GM23338 (cell line): Measurements from ENCODE around the gene NUDT2. TPM values are rescaled to one million over a fixed set of nuclear protein-coding genes. Genes with fewer than 3 reads are reported as not detected.

Source experiments
- ATAC-seq: fragments of 200-7000 bp; cut with Tn5 transposase; 3 replicates; pipeline ENCODE4 v1.9.1; 2020
- DNase-seq: peaks from one replicate; pipeline ENCODE4 v3.0.0-alpha.2; 2015; ENCODE audit warnings: low spot score
- H2AFZ ChIP-seq: fragments of 200-600 bp; sonication (generic); 2 replicates; pipeline ENCODE4 v1.8.0; 2016; ENCODE audit warnings: antibody characterized with exemption, mild to moderate bottlenecking, moderate library complexity
- H3F3A ChIP-seq: fragments of 200-600 bp; sonication (generic); replicated peaks from 2 replicates; pipeline ENCODE4 v1.8.0; 2017; ENCODE audit warnings: antibody characterized with exemption, mixed run types, low read depth
- H3K27ac ChIP-seq: fragments of 200-600 bp; sonication (generic); 2 replicates; pipeline ENCODE4 v1.6.1; 2016; ENCODE audit warnings: low read depth
- H3K27me3 ChIP-seq: fragments of 200-600 bp; sonication (generic); 2 replicates; pipeline ENCODE4 v1.8.0; 2016; ENCODE audit warnings: mild to moderate bottlenecking, mixed run types, moderate library complexity; ENCODE audit not compliant: insufficient read depth
- H3K36me3 ChIP-seq: fragments of 200-600 bp; sonication (generic); 2 replicates; pipeline ENCODE4 v1.8.0; 2016; ENCODE audit warnings: mild to moderate bottlenecking; ENCODE audit not compliant: insufficient read depth
- H3K4me1 ChIP-seq: fragments of 200-600 bp; sonication (generic); 2 replicates; pipeline ENCODE4 v1.8.0; 2016; ENCODE audit warnings: mild to moderate bottlenecking, moderate library complexity; ENCODE audit not compliant: insufficient read depth
- H3K4me2 ChIP-seq: fragments of 200-600 bp; sonication (generic); 2 replicates; pipeline ENCODE4 v1.7.1; 2017; ENCODE audit warnings: mixed run types
- H3K4me3 ChIP-seq: fragments of 200-600 bp; sonication (generic); 2 replicates; pipeline ENCODE4 v1.6.1; 2016; ENCODE audit warnings: mixed run types
- H3K79me2 ChIP-seq: fragments of 200-600 bp; sonication (generic); replicated peaks from 2 replicates; pipeline ENCODE4 v1.8.0; 2017; ENCODE audit warnings: mild to moderate bottlenecking; ENCODE audit not compliant: insufficient read depth
- H3K9me2 ChIP-seq: fragments of 200-600 bp; sonication (generic); 2 replicates; pipeline ENCODE4 v1.8.0; 2017; ENCODE audit not compliant: insufficient read depth
- H4K20me1 ChIP-seq: fragments of 200-600 bp; sonication (generic); replicated peaks from 2 replicates; pipeline ENCODE4 v1.8.0; 2017; ENCODE audit warnings: mild to moderate bottlenecking; ENCODE audit not compliant: insufficient read depth
- H3K27ac Mint-ChIP-seq: 2 replicates; pipeline ENCODE4 v1.8.0; 2020; ENCODE audit warnings: inconsistent platforms, mild to moderate bottlenecking, moderate library complexity, mixed read lengths
- H3K27me3 Mint-ChIP-seq: 3 replicates; pipeline ENCODE4 v1.8.0; 2022; ENCODE audit warnings: low read depth, mild to moderate bottlenecking, moderate library complexity, mixed read lengths, inconsistent platforms; ENCODE audit not compliant: insufficient read depth, poor library complexity
- H3K36me3 Mint-ChIP-seq: 3 replicates; pipeline ENCODE4 v1.8.0; 2021; ENCODE audit warnings: low read depth, mild to moderate bottlenecking, inconsistent platforms, moderate library complexity, mixed read lengths
- H3K4me1 Mint-ChIP-seq: 3 replicates; pipeline ENCODE4 v1.8.0; 2020; ENCODE audit warnings: mild to moderate bottlenecking, inconsistent platforms, mixed read lengths
- H3K4me3 Mint-ChIP-seq: 3 replicates; pipeline ENCODE4 v1.8.0; 2021; ENCODE audit warnings: moderate library complexity, mild to moderate bottlenecking, inconsistent platforms, mixed read lengths
- H3K9me3 Mint-ChIP-seq: 3 replicates; pipeline ENCODE4 v1.8.0; 2020; ENCODE audit warnings: moderate library complexity, mild to moderate bottlenecking, inconsistent platforms, mixed read lengths
- ETS1 ChIP-seq: IDR thresholded peaks from 2 replicates; pipeline ENCODE4 v1.6.1; 2016; ENCODE audit warnings: antibody characterized with exemption
- EZH2 ChIP-seq: fragments of 200-600 bp; sonication (generic); IDR thresholded peaks from one replicate; pipeline ENCODE4 v1.8.0; 2017; ENCODE audit warnings: antibody characterized with exemption, mild to moderate bottlenecking, low read depth; ENCODE audit not compliant: unreplicated experiment
- JUNB ChIP-seq: IDR thresholded peaks from one replicate; pipeline ENCODE4 v1.6.1; 2016; ENCODE audit warnings: antibody characterized with exemption; ENCODE audit not compliant: unreplicated experiment
- POLR2AphosphoS5 ChIP-seq: IDR thresholded peaks from 2 replicates; pipeline ENCODE4 v1.6.1; 2016; ENCODE audit warnings: antibody characterized with exemption, low read depth
- STAT1 ChIP-seq: IDR thresholded peaks from one replicate; pipeline ENCODE4 v1.6.1; 2016; ENCODE audit warnings: antibody characterized with exemption; ENCODE audit not compliant: unreplicated experiment
- ZNF114 ChIP-seq: fragments of 250-450 bp; sonication (Bioruptor Pico); IDR thresholded peaks from 2 replicates; pipeline ENCODE4 v1.5.0; 2020; ENCODE audit warnings: mild to moderate bottlenecking, moderate library complexity
- ZNF331 ChIP-seq: fragments of 250-450 bp; sonication (Bioruptor Pico); IDR thresholded peaks from 2 replicates; pipeline ENCODE4 v1.5.0; 2020; ENCODE audit warnings: low read depth, mild to moderate bottlenecking, moderate library complexity
- polyA plus RNA-seq: library from polyadenylated mRNA; unstranded; fragments of >200 nt; fragmentation: Nextera tagmentation; extraction: Ambion mirVana; gene quantifications from 2 replicates; pipeline ENCODE4 v1.2.1, GENCODE V29; 2016
- total RNA-seq: library from RNA; depleted of rRNA; stranded (reverse); fragments of >200 nt; shearing (Covaris generic); gene quantifications from 2 replicates; pipeline ENCODE4 v1.2.3, GENCODE V29; 2014
- TF ChIP-seq, protein P1 (sequence below): fragments of 250-450 bp; sonication (Bioruptor Pico); IDR thresholded peaks from 2 replicates; pipeline ENCODE4 v1.5.0; 2020; ENCODE audit warnings: mild to moderate bottlenecking, moderate library complexity
- TF ChIP-seq, protein P2 (sequence below): IDR thresholded peaks from one replicate; pipeline ENCODE4 v1.6.1; 2018; ENCODE audit warnings: antibody characterized with exemption; ENCODE audit not compliant: unreplicated experiment

Gene NUDT2
- total and polyA plus RNA-seq, 2 experiments from 2014 or later = 9.5 to 16.4 TPM

- Mint-ChIP-seq H3K27me3 (peaks cover 9% of the 10 kb centered on the region), H3K4me1 (peaks cover 4% of the 10 kb centered on the region; the same call in 1 of the 3 replicates), H3K27ac (no peak overlapping the region), H3K4me3 (no peak overlapping the region), H3K9me3 (no peaks in the 10 kb centered on the region; the same call in 2 of the 3 replicates), H3K36me3 (peaks cover 4% of the 10 kb centered on the region; the same call in 1 of the 3 replicates)
- no peaks in the 10 kb centered on the region for H3F3A ChIP-seq
- no peak overlapping the region for H3K4me3 ChIP-seq
- ATAC-seq (peak; percentile 56), DNase-seq (no peak)
- no peaks in the 10 kb centered on the region for H4K20me1 ChIP-seq
- no peaks in the 10 kb centered on the region for H3K4me1 ChIP-seq
- H3K79me2 ChIP-seq = no peaks in the 10 kb centered on the region
- no peak overlapping the region for H3K27ac ChIP-seq
- H3K4me2 ChIP-seq = no peak overlapping the region
- no peak overlapping the region for H2AFZ ChIP-seq
- TF ChIP-seq, protein P1, sequence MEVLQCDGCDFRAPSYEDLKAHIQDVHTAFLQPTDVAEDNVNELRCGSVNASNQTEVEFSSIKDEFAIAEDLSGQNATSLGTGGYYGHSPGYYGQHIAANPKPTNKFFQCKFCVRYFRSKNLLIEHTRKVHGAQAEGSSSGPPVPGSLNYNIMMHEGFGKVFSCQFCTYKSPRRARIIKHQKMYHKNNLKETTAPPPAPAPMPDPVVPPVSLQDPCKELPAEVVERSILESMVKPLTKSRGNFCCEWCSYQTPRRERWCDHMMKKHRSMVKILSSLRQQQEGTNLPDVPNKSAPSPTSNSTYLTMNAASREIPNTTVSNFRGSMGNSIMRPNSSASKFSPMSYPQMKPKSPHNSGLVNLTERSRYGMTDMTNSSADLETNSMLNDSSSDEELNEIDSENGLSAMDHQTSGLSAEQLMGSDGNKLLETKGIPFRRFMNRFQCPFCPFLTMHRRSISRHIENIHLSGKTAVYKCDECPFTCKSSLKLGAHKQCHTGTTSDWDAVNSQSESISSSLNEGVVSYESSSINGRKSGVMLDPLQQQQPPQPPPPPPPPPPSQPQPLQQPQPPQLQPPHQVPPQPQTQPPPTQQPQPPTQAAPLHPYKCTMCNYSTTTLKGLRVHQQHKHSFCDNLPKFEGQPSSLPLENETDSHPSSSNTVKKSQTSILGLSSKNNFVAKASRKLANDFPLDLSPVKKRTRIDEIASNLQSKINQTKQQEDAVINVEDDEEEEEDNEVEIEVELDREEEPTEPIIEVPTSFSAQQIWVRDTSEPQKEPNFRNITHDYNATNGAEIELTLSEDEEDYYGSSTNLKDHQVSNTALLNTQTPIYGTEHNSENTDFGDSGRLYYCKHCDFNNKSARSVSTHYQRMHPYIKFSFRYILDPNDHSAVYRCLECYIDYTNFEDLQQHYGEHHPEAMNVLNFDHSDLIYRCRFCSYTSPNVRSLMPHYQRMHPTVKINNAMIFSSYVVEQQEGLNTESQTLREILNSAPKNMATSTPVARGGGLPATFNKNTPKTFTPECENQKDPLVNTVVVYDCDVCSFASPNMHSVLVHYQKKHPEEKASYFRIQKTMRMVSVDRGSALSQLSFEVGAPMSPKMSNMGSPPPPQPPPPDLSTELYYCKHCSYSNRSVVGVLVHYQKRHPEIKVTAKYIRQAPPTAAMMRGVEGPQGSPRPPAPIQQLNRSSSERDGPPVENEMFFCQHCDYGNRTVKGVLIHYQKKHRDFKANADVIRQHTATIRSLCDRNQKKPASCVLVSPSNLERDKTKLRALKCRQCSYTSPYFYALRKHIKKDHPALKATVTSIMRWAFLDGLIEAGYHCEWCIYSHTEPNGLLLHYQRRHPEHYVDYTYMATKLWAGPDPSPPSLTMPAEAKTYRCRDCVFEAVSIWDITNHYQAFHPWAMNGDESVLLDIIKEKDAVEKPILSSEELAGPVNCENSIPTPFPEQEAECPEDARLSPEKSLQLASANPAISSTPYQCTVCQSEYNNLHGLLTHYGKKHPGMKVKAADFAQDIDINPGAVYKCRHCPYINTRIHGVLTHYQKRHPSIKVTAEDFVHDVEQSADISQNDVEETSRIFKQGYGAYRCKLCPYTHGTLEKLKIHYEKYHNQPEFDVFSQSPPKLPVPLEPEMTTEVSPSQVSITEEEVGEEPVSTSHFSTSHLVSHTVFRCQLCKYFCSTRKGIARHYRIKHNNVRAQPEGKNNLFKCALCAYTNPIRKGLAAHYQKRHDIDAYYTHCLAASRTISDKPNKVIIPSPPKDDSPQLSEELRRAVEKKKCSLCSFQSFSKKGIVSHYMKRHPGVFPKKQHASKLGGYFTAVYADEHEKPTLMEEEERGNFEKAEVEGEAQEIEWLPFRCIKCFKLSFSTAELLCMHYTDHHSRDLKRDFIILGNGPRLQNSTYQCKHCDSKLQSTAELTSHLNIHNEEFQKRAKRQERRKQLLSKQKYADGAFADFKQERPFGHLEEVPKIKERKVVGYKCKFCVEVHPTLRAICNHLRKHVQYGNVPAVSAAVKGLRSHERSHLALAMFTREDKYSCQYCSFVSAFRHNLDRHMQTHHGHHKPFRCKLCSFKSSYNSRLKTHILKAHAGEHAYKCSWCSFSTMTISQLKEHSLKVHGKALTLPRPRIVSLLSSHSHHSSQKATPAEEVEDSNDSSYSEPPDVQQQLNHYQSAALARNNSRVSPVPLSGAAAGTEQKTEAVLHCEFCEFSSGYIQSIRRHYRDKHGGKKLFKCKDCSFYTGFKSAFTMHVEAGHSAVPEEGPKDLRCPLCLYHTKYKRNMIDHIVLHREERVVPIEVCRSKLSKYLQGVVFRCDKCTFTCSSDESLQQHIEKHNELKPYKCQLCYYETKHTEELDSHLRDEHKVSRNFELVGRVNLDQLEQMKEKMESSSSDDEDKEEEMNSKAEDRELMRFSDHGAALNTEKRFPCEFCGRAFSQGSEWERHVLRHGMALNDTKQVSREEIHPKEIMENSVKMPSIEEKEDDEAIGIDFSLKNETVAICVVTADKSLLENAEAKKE (CRISPR knock-in tag) = no peak
- no peak for TF ChIP-seq ZNF114 (CRISPR knock-in tag)
- TF ChIP-seq POLR2AphosphoS5 = no peak
- TF ChIP-seq STAT1 = no peak
- no peak for TF ChIP-seq EZH2
- no peak for TF ChIP-seq JUNB
- TF ChIP-seq, protein P2, sequence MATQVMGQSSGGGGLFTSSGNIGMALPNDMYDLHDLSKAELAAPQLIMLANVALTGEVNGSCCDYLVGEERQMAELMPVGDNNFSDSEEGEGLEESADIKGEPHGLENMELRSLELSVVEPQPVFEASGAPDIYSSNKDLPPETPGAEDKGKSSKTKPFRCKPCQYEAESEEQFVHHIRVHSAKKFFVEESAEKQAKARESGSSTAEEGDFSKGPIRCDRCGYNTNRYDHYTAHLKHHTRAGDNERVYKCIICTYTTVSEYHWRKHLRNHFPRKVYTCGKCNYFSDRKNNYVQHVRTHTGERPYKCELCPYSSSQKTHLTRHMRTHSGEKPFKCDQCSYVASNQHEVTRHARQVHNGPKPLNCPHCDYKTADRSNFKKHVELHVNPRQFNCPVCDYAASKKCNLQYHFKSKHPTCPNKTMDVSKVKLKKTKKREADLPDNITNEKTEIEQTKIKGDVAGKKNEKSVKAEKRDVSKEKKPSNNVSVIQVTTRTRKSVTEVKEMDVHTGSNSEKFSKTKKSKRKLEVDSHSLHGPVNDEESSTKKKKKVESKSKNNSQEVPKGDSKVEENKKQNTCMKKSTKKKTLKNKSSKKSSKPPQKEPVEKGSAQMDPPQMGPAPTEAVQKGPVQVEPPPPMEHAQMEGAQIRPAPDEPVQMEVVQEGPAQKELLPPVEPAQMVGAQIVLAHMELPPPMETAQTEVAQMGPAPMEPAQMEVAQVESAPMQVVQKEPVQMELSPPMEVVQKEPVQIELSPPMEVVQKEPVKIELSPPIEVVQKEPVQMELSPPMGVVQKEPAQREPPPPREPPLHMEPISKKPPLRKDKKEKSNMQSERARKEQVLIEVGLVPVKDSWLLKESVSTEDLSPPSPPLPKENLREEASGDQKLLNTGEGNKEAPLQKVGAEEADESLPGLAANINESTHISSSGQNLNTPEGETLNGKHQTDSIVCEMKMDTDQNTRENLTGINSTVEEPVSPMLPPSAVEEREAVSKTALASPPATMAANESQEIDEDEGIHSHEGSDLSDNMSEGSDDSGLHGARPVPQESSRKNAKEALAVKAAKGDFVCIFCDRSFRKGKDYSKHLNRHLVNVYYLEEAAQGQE = no peak
- no peak for TF ChIP-seq ETS1
- TF ChIP-seq ZNF331 (CRISPR knock-in tag) = no peak
- no peaks in the 10 kb centered on the region for H3K36me3 ChIP-seq
- no peaks in the 10 kb centered on the region for H3K27me3 ChIP-seq
- H3K9me2 ChIP-seq = no peaks in the 10 kb centered on the region
Measured at GRCh38 chr9:34346873-34347799, 17.8 kb downstream of the NUDT2 start.
